Left colon (tissue), 2 donors: Measurements from ENCODE around the gene AFAP1. TPM values are rescaled to one million over a fixed set of nuclear protein-coding genes. Genes with fewer than 3 reads are reported as not detected.

Experiments
- ATAC-seq: fragments of 200-7000 bp; cut with Tn5 transposase; one replicate; pipeline ENCODE4 v1.9.1; 2020; ENCODE audit warnings: mild to moderate bottlenecking, moderate library complexity
- DNase-seq, 2 donors: peaks; one replicate each; pipeline ENCODE4 v3.0.0-alpha.2; 2020
- intact Hi-C, 2 donors: fragments of 100-400 bp; cut with DNase I in 1 of 2; cut with micrococcal nuclease in 1 of 2; formaldehyde crosslinking; loops; one replicate each; pipeline versions ENCODE4 v1.11.2 to v1.14.0; 2022; cut with DNase I, micrococcal nuclease
- total RNA-seq, 2 donors: library from RNA; stranded (reverse); fragmentation: NEBNext Ultra II Directional; extraction: Animal tissue kit (Norgen Biotek cat#: 25700); gene quantifications; one replicate each; pipeline ENCODE4 v1.2.1, GENCODE V29; 2021
- donor health status: DM: no; HTN: no; CAD: no.
- donor health status: DM: yes; HTN: yes; CAD: no.

The AFAP1 gene
- total RNA-seq, 2 donors from 2014 or later, result 41.2 to 46.2 TPM

- DNase-seq (no peak), ATAC-seq (no peak)
- intact Hi-C loops, result no loop called here
These were observed 59.0 kb downstream of the AFAP1 start for GRCh38 chr4:7880683-7881082.

- DNase-seq, result no peak
- intact Hi-C loops, result loop anchor here in 1 of 2 donors (10.0 kb wide), 1 partner anchor 54 kb away; no protein-coding TSS in a partner anchor
- no peak for ATAC-seq
These were observed 60.5 kb downstream of the AFAP1 start for GRCh38 chr4:7879127-7879526.

- intact Hi-C loops, result loop anchor here in 1 of 2 donors (10.0 kb wide), 1 partner anchor 54 kb away; no protein-coding TSS in a partner anchor
- peak; percentile 38 for ATAC-seq
- no peak for DNase-seq
These were observed 61.3 kb downstream of the AFAP1 start for GRCh38 chr4:7878323-7878722.

GRCh38 chr4:7877176-7877575, 62.5 kb downstream of the AFAP1 start:
- no peak for DNase-seq
- intact Hi-C loops, result loop anchor here in 1 of 2 donors (10.0 kb wide), 1 partner anchor 52 kb away; no protein-coding TSS in a partner anchor

GRCh38 chr4:7876201-7876875, 63.3 kb downstream of the AFAP1 start:
- ATAC-seq, result peak; percentile 41
- DNase-seq, result no peak
- intact Hi-C loops, result loop anchor here in 1 of 2 donors (10.0 kb wide), 1 partner anchor 52 kb away; no protein-coding TSS in a partner anchor

More at GRCh38 chr4:7877176-7877575, 62.5 kb downstream of the AFAP1 start:
- ATAC-seq, result no peak

- no peak for DNase-seq
- ATAC-seq, result no peak
- intact Hi-C loops, result loop anchor here in 1 of 2 donors (10.0 kb wide), 1 partner anchor 50 kb away; no protein-coding TSS in a partner anchor
These were observed 64.8 kb downstream of the AFAP1 start for GRCh38 chr4:7874838-7875237.

- ATAC-seq, result no peak
- DNase-seq, result no peak
- intact Hi-C loops, result loop anchor here in 1 of 2 donors (10.0 kb wide), 1 partner anchor 49 kb away; no protein-coding TSS in a partner anchor
These were observed 65.8 kb downstream of the AFAP1 start for GRCh38 chr4:7873881-7874280.

- no peak for ATAC-seq
- no peak for DNase-seq
- intact Hi-C loops, result loop anchor here in 1 of 2 donors (10.0 kb wide), 1 partner anchor 48 kb away; no protein-coding TSS in a partner anchor
These were observed 67.3 kb downstream of the AFAP1 start for GRCh38 chr4:7872264-7872771.

- DNase-seq (no peak), ATAC-seq (no peak)
- intact Hi-C loops, result loop anchor here in 1 of 2 donors (10.0 kb wide), 1 partner anchor 47 kb away; no protein-coding TSS in a partner anchor
These were observed 68.3 kb downstream of the AFAP1 start for GRCh38 chr4:7871356-7871755.

GRCh38 chr4:7868892-7869471, 70.7 kb downstream of the AFAP1 start:
- ATAC-seq, result no peak
- intact Hi-C loops, result no loop called here
- DNase-seq, result no peak

GRCh38 chr4:7868436-7868775, 71.3 kb downstream of the AFAP1 start:
- intact Hi-C loops, result no loop called here
- ATAC-seq, result no peak
- DNase-seq, result no peak

GRCh38 chr4:7867701-7868435, 71.8 kb downstream of the AFAP1 start:
- no peak for ATAC-seq
- intact Hi-C loops, result no loop called here
- no peak for DNase-seq

GRCh38 chr4:7867191-7867590, 72.5 kb downstream of the AFAP1 start:
- intact Hi-C loops, result no loop called here
- ATAC-seq (no peak), DNase-seq (no peak)

GRCh38 chr4:7865533-7865932, 74.1 kb downstream of the AFAP1 start:
- intact Hi-C loops, result no loop called here
- ATAC-seq (no peak), DNase-seq (no peak)

GRCh38 chr4:7864685-7865084, 75.0 kb downstream of the AFAP1 start:
- no peak for DNase-seq
- ATAC-seq, result no peak
- intact Hi-C loops, result no loop called here

GRCh38 chr4:7863911-7864681, 75.6 kb downstream of the AFAP1 start:
- no peak for DNase-seq
- ATAC-seq, result no peak
- intact Hi-C loops, result no loop called here

- ATAC-seq (no peak), DNase-seq (no peak)
- intact Hi-C loops, result no loop called here
These were observed 77.0 kb downstream of the AFAP1 start for GRCh38 chr4:7862561-7863192.

GRCh38 chr4:7861440-7861881, 78.2 kb downstream of the AFAP1 start:
- intact Hi-C loops, result no loop called here
- no peak for ATAC-seq
- DNase-seq, result no peak
